Right lobe of liver (tissue), 4 donors: ENCODE data around the gene TIFAB.

Experiments
- CTCF ChIP-seq, 4 donors: fragments of 200-600 bp in 3 of 4; fragments of 450-650 bp in 1 of 4; IDR thresholded peaks; one replicate each; pipeline versions ENCODE4 v1.5.1 to v1.8.0; 2016 to 2022; ENCODE audit warnings: antibody characterized with exemption in 4 of 4, mild to moderate bottlenecking in 2 of 4
- POLR2A ChIP-seq: fragments of 450-650 bp; IDR thresholded peaks from one replicate; pipeline ENCODE4 v1.6.1; 2017; ENCODE audit warnings: antibody characterized with exemption, mild to moderate bottlenecking
- donor health status: DM: no; HTN: no; CAD: no.
- donor health status: DM: no; HTN: no; CAD: no.
- donor health status: DM: no; HTN: yes; CAD: no.

GRCh38 chr5:135422419-135422818, 29.7 kb downstream of the TIFAB start:
- TF ChIP-seq POLR2A (no peak), CTCF (IDR thresholded peaks at IDR 0.05) (no peak)
